ENCODE results near the gene CSHL1. TPM values are rescaled to one million over a fixed set of nuclear protein-coding genes. Genes with fewer than 3 reads are reported as not detected.

CSHL1 gene
- total RNA-seq, 1 experiment from 2014 or later: not detected

- H3K4me3 ChIP-seq: no peak overlapping the region
- H3K36me3 ChIP-seq: no peaks in the 10 kb centered on the region
- no peaks in the 10 kb centered on the region for H3K27me3 ChIP-seq
- no peaks in the 10 kb centered on the region for H3K9me3 ChIP-seq
- DNase-seq: no peak
Observed at GRCh38 chr17:63943745-63944144, 32.7 kb upstream of the CSHL1 start.

GRCh38 chr17:63942309-63942985 is 31.4 kb upstream of the CSHL1 start:
- H3K4me3 ChIP-seq: no peak overlapping the region
- no peaks in the 10 kb centered on the region for H3K9me3 ChIP-seq
- H3K27me3 ChIP-seq: no peaks in the 10 kb centered on the region
- no peak for DNase-seq
- no peaks in the 10 kb centered on the region for H3K36me3 ChIP-seq

DNA sequence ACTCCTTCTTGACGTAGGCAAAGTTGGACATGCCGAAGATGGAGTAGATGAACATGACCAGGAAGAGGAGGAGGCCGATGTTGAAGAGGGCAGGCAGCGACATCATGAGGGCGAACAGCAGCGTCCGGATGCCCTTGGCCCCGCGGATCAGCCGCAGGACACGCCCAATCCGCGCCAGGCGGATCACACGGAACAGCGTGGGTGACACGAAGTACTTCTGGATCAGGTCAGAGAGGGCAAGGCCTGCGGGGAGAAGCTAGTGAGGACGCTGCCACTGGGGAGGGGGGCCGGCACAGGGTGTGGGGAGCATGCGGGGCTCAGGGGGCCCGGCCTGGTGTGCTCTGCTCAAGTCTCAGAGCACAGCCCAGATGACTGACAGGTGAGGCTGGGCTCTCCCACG is 30.7 kb upstream of the CSHL1 start:
- Histone ChIP-seq H3K4me3 (no peak overlapping the region), H3K9me3 (no peaks in the 10 kb centered on the region)
- no peak for DNase-seq

GRCh38 chr17:63941162-63941561 is 30.1 kb upstream of the CSHL1 start:
- Histone ChIP-seq H3K36me3 (no peaks in the 10 kb centered on the region), H3K4me3 (no peak overlapping the region)

More for the DNA sequence above, 30.7 kb upstream of the CSHL1 start:
- no peaks in the 10 kb centered on the region for H3K36me3 ChIP-seq
- no peaks in the 10 kb centered on the region for H3K27me3 ChIP-seq

DNA sequence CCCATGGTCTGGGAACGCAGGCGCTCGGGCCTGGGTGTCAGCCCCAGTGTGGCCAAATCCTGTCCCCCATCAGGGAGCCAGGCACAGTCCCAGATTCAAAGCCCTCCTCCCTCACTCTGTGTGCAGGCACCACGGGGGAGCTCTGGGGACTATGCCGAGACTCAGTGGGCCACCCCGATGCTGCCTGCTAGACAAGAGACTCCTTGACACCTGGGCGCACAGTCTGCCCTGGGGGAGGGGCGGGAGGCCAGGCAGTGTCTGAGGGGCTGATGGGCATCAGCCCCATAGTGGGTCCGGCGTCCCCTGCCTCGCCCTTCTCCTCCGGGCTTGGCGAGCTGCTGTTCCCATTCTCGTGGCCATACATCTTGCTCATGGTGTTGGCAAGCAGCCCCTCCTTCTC is 29.5 kb upstream of the CSHL1 start:
- Histone ChIP-seq H3K4me3 (no peak overlapping the region), H3K9me3 (no peaks in the 10 kb centered on the region), H3K36me3 (no peaks in the 10 kb centered on the region), H3K27me3 (no peaks in the 10 kb centered on the region; the same call in 1 of the 2 replicates)
- no peak for DNase-seq

More at GRCh38 chr17:63941162-63941561, 30.1 kb upstream of the CSHL1 start:
- no peak for DNase-seq
- H3K27me3 ChIP-seq: no peaks in the 10 kb centered on the region; the same call in 1 of the 2 replicates
- H3K9me3 ChIP-seq: no peaks in the 10 kb centered on the region

- Histone ChIP-seq H3K9me3 (no peaks in the 10 kb centered on the region), H3K36me3 (no peaks in the 10 kb centered on the region), H3K27me3 (no peaks in the 10 kb centered on the region; the same call in 1 of the 2 replicates), H3K4me3 (no peak overlapping the region)
- no peak for DNase-seq
Observed at GRCh38 chr17:63939884-63940283, 28.8 kb upstream of the CSHL1 start.

- Histone ChIP-seq H3K4me3 (no peak overlapping the region), H3K9me3 (no peaks in the 10 kb centered on the region), H3K27me3 (no peaks in the 10 kb centered on the region; the same call in 1 of the 2 replicates), H3K36me3 (no peaks in the 10 kb centered on the region)
- DNase-seq: no peak
Observed at GRCh38 chr17:63939401-63939800, 28.3 kb upstream of the CSHL1 start.

DNA sequence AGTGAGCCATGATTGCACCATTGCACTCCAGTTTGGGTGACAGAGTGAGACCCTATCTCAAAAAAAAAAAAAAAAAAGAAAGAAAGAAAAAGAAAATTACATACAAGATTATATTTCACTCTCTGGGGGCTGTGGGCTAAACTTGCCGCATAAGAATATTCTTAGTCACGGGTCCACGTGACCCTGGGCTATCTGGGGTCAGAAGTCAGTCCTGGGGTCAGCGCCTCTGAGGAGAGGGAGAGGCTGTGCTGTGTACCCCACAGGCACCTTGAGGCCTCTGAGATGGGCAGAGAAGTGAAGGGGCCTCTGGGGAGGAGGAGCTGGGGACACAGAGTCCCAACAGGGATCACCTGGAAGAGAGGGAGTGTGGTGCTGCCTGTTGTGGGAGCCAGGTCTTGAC is 26.9 kb upstream of the CSHL1 start:
- no peaks in the 10 kb centered on the region; the same call in 1 of the 2 replicates for H3K27me3 ChIP-seq
- no peak overlapping the region for H3K4me3 ChIP-seq
- no peak for DNase-seq
- no peaks in the 10 kb centered on the region for H3K9me3 ChIP-seq
- H3K36me3 ChIP-seq: no peaks in the 10 kb centered on the region

DNA sequence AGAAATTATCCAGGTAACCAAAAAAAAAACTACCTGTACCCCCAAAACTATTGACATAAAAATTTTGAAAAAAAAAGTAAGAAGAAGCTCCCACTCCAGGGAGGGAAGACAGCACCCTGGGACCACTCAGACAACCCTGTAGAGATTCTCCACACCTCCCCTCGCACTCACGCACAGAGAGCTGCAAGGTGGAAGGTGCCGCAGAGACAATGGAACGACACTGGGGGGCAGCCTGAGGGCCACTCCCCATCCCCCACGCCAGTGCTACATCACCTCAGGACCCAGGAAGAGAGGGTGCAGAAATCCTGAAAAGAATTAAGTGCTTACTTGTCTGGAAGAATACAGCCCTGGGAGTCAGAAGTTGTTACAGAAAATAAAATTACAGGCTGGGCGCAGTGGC is 26.3 kb upstream of the CSHL1 start:
- DNase-seq: no peak
- Histone ChIP-seq H3K4me3 (no peak overlapping the region), H3K27me3 (no peaks in the 10 kb centered on the region; the same call in 1 of the 2 replicates), H3K9me3 (no peaks in the 10 kb centered on the region), H3K36me3 (no peaks in the 10 kb centered on the region)

GRCh38 chr17:63934183-63935112 is 23.4 kb upstream of the CSHL1 start:
- Histone ChIP-seq H3K4me3 (no peak overlapping the region), H3K27me3 (no peaks in the 10 kb centered on the region; the same call in 1 of the 2 replicates), H3K36me3 (no peaks in the 10 kb centered on the region), H3K9me3 (no peaks in the 10 kb centered on the region)
- no peak for DNase-seq

GRCh38 chr17:63933598-63933997 is 22.5 kb upstream of the CSHL1 start:
- no peak for DNase-seq
- H3K9me3 ChIP-seq: no peaks in the 10 kb centered on the region
- H3K27me3 ChIP-seq: no peaks in the 10 kb centered on the region; the same call in 1 of the 2 replicates
- no peaks in the 10 kb centered on the region for H3K36me3 ChIP-seq
- no peak overlapping the region for H3K4me3 ChIP-seq

DNA sequence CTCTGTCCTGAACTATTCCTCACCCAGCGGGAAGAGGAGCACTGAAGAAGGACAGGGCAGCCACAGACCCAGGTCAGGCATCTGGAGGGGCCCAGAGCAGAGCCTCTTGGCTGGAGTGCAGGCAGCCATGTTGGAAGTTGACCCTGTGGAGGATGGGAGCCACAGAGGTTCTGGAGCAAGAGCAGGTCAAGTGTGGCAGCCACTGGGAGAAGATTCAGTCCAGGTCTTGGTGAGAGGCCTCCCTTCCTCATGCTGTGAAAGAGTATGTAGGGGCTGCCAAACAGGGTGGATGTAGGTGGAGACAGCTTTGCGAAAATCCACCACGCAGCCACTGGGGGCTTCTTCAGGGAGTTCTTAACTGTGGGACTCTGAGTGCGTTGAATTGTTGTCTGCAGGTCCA is 21.7 kb upstream of the CSHL1 start:
- H3K27me3 ChIP-seq: no peaks in the 10 kb centered on the region; the same call in 1 of the 2 replicates
- H3K9me3 ChIP-seq: no peaks in the 10 kb centered on the region
- DNase-seq: no peak
- no peak overlapping the region for H3K4me3 ChIP-seq
- no peaks in the 10 kb centered on the region for H3K36me3 ChIP-seq

GRCh38 chr17:63931981-63932561 is 21.0 kb upstream of the CSHL1 start, which contains the start of gene CD79B:
Gene CD79B, minus strand, starts transcription at chr17:63932331. Its CDS starts 70 bp downstream, at chr17:63932261.
- Histone ChIP-seq H3K4me3 (no peak within 1 kb of the TSS), H3K9me3 (no peaks in the 10 kb centered on the region), H3K36me3 (no peaks in the 10 kb centered on the region), H3K27me3 (no peaks in the 10 kb centered on the region; the same call in 1 of the 2 replicates)
- no peak for DNase-seq

- H3K4me3 ChIP-seq: no peak overlapping the region
- H3K36me3 ChIP-seq: no peaks in the 10 kb centered on the region
- H3K9me3 ChIP-seq: no peaks in the 10 kb centered on the region
- H3K27me3 ChIP-seq: no peaks in the 10 kb centered on the region; the same call in 1 of the 2 replicates
- no peak for DNase-seq
Observed at GRCh38 chr17:63930951-63931575, 20.0 kb upstream of the CSHL1 start.

GRCh38 chr17:63929860-63930766 is 19.1 kb upstream of the CSHL1 start:
- Histone ChIP-seq H3K4me3 (no peak overlapping the region), H3K27me3 (no peaks in the 10 kb centered on the region), H3K36me3 (no peaks in the 10 kb centered on the region), H3K9me3 (no peaks in the 10 kb centered on the region)
- no peak for DNase-seq

All from MG63 (cell line).